IMR-90 (cell line): ENCODE results near the gene PRCD.

ENCODE experiments used
- POLR2A ChIP-seq: IDR thresholded peaks from 2 replicates; pipeline ENCODE4 v1.6.1; 2012; ENCODE audit warnings: mild to moderate bottlenecking, low read depth, low read length
- RAD21 ChIP-seq: IDR thresholded peaks from 2 replicates; pipeline ENCODE4 v1.6.1; 2012; ENCODE audit warnings: low read length, improper control_type of control experiment
- RCOR1 ChIP-seq: IDR thresholded peaks from 2 replicates; pipeline ENCODE4 v1.6.1; 2012; ENCODE audit warnings: mild to moderate bottlenecking, low read length, improper control_type of control experiment; ENCODE audit not compliant: insufficient replicate concordance
- TF ChIP-seq, protein P1 (sequence below): conservative IDR thresholded peaks from 2 replicates; pipeline ENCODE4 v1.5.1; 2012; ENCODE audit warnings: mild to moderate bottlenecking, low read depth, low read length, improper control_type of control experiment

GRCh38 chr17:76594690-76595089 lies 54.8 kb downstream of the PRCD start:
- TF ChIP-seq RCOR1 (no peak), POLR2A (no peak), RAD21 (no peak)
- TF ChIP-seq, protein P1, sequence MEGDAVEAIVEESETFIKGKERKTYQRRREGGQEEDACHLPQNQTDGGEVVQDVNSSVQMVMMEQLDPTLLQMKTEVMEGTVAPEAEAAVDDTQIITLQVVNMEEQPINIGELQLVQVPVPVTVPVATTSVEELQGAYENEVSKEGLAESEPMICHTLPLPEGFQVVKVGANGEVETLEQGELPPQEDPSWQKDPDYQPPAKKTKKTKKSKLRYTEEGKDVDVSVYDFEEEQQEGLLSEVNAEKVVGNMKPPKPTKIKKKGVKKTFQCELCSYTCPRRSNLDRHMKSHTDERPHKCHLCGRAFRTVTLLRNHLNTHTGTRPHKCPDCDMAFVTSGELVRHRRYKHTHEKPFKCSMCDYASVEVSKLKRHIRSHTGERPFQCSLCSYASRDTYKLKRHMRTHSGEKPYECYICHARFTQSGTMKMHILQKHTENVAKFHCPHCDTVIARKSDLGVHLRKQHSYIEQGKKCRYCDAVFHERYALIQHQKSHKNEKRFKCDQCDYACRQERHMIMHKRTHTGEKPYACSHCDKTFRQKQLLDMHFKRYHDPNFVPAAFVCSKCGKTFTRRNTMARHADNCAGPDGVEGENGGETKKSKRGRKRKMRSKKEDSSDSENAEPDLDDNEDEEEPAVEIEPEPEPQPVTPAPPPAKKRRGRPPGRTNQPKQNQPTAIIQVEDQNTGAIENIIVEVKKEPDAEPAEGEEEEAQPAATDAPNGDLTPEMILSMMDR: no peak
